Measurements from ENCODE around the gene PGD. TPM values are rescaled to one million over a fixed set of nuclear protein-coding genes. Genes with fewer than 3 reads are reported as not detected.
A peak's percentile ranks its signal among the peaks of the same experiment; 100 is the strongest.

Gene PGD
- total RNA-seq, 1 experiment from 2014 or later: 291 TPM

DNA sequence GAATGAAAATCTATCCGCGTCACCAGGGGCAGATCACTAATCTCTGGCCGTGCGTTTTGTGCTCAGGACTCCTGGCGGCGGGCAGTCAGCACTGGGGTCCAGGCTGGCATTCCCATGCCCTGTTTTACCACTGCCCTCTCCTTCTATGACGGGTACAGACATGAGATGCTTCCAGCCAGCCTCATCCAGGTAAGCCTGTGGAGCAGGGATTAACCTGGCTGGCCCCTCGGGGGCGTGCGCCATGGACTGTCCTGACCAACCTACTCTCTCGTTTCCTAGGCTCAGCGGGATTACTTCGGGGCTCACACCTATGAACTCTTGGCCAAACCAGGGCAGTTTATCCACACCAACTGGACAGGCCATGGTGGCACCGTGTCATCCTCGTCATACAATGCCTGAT is 20.5 kb downstream of the PGD start:
- Histone ChIP-seq H3K27ac (ENCODE audit: insufficient read length, low read depth, low read length) (no peak overlapping the region), H3K14ac (ENCODE audit: insufficient read depth, low read length) (no peak overlapping the region), H3K56ac (ENCODE audit: insufficient read length, low read depth, low read length) (no peak overlapping the region), H3K9me3 (ENCODE audit: control insufficient read depth, low read depth, low read length) (no peaks in the 10 kb centered on the region), H3K79me2 (ENCODE audit: insufficient read depth, low read length) (no peaks in the 10 kb centered on the region), H2BK120ac (ENCODE audit: low read depth, low read length, poor library complexity, severe bottlenecking) (no peak overlapping the region), H4K8ac (replicated peaks; ENCODE audit: insufficient read length, low read depth, low read length) (no peak overlapping the region), H2BK15ac (ENCODE audit: low read depth, low read length) (no peak overlapping the region), H2BK12ac (ENCODE audit: insufficient read length, low read depth, low read length) (no peak overlapping the region), H3K4me2 (ENCODE audit: insufficient read depth, insufficient read length, low read length) (no peak overlapping the region), H3K27me3 (ENCODE audit: insufficient read depth, low read length) (no peaks in the 10 kb centered on the region), H3K23ac (ENCODE audit: insufficient read length, low read depth, low read length) (no peak overlapping the region), H3K23me2 (ENCODE audit: insufficient read length, low read depth, low read length, poor library complexity, severe bottlenecking) (no peaks in the 10 kb centered on the region), H2BK20ac (ENCODE audit: low read depth, low read length, poor library complexity, severe bottlenecking) (no peak overlapping the region), H3K18ac (ENCODE audit: insufficient read length, low read depth, low read length) (no peak overlapping the region), H3T11ph (ENCODE audit: low read length) (no peak overlapping the region), H2BK5ac (ENCODE audit: insufficient read length, low read length) (no peak overlapping the region), H3K4ac (ENCODE audit: low read depth, low read length) (no peak overlapping the region), H3K79me1 (ENCODE audit: insufficient read depth, low read depth, low read length, poor library complexity, severe bottlenecking) (no peaks in the 10 kb centered on the region), H3K4me1 (ENCODE audit: insufficient read depth, low read length) (0 out of 2 replicates have a peak, but pooled peaks cover 2% of the 10 kb centered on the region), H4K20me1 (ENCODE audit: control insufficient read depth, insufficient read depth, insufficient read length) (no peaks in the 10 kb centered on the region), H2AK5ac (ENCODE audit: insufficient read length, low read length) (no peak overlapping the region), H3K9ac (ENCODE audit: extremely low read depth, insufficient read length, low read length) (no peak overlapping the region), H4K91ac (ENCODE audit: insufficient read length, low read depth, low read length) (no peak overlapping the region), H2AFZ (ENCODE audit: low read length) (no peak overlapping the region), H4K5ac (ENCODE audit: insufficient read length, low read depth, low read length) (no peak overlapping the region)
- no CpG with 5 or more reads among the region's 15 CpGs for WGBS (ENCODE audit: extremely low coverage, insufficient read length, low lambda C conversion rate)
- Mint-ChIP-seq H3K36me3 (ENCODE audit: insufficient read depth in 1 of 3, low read depth in 3 of 3) (peaks cover 47 to 76% (median 65%) of the 10 kb centered on the region in 3 experiments), H3K4me1 (peaks cover 4 to 6% of the 10 kb centered on the region in 2 experiments; a peak in 3 of 4 replicates), H3K9me3 (no peaks in the 10 kb centered on the region), H3K27ac (peak overlapping the region in 1 of 3 experiments; percentile 81; a peak in 2 of 7 replicates), H3K4me3 (no peak overlapping the region), H3K27me3 (ENCODE audit: low read depth) (no peaks in the 10 kb centered on the region)
- DNase-seq: no peak
- TF ChIP-seq, protein P1, sequence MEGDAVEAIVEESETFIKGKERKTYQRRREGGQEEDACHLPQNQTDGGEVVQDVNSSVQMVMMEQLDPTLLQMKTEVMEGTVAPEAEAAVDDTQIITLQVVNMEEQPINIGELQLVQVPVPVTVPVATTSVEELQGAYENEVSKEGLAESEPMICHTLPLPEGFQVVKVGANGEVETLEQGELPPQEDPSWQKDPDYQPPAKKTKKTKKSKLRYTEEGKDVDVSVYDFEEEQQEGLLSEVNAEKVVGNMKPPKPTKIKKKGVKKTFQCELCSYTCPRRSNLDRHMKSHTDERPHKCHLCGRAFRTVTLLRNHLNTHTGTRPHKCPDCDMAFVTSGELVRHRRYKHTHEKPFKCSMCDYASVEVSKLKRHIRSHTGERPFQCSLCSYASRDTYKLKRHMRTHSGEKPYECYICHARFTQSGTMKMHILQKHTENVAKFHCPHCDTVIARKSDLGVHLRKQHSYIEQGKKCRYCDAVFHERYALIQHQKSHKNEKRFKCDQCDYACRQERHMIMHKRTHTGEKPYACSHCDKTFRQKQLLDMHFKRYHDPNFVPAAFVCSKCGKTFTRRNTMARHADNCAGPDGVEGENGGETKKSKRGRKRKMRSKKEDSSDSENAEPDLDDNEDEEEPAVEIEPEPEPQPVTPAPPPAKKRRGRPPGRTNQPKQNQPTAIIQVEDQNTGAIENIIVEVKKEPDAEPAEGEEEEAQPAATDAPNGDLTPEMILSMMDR (conservative IDR thresholded peaks at IDR 0.05): no peak
